HG03575 (cell line): ENCODE data around the gene TSPAN9.

Experiments
- ATAC-seq: cut with Tn5 transposase; IDR thresholded peaks from one replicate; pipeline ENCODE4 v1.9.1; 2021; ENCODE audit not compliant: unreplicated experiment, insufficient number of reproducible peaks, low FRiP score; ENCODE audit errors: extremely low read depth

The TSPAN9 gene, protein sequence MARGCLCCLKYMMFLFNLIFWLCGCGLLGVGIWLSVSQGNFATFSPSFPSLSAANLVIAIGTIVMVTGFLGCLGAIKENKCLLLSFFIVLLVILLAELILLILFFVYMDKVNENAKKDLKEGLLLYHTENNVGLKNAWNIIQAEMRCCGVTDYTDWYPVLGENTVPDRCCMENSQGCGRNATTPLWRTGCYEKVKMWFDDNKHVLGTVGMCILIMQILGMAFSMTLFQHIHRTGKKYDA

GRCh38 chr12:3076730-3077571 is at the start of gene TSPAN9:
Gene TSPAN9, plus strand, starts transcription at chr12:3077379. Its CDS starts 123,815 bp downstream, at chr12:3201194.
- ATAC-seq: no peak

- no peak for ATAC-seq
Measured at GRCh38 chr12:3028108-3028507, 49.1 kb upstream of the TSPAN9 start.

DNA sequence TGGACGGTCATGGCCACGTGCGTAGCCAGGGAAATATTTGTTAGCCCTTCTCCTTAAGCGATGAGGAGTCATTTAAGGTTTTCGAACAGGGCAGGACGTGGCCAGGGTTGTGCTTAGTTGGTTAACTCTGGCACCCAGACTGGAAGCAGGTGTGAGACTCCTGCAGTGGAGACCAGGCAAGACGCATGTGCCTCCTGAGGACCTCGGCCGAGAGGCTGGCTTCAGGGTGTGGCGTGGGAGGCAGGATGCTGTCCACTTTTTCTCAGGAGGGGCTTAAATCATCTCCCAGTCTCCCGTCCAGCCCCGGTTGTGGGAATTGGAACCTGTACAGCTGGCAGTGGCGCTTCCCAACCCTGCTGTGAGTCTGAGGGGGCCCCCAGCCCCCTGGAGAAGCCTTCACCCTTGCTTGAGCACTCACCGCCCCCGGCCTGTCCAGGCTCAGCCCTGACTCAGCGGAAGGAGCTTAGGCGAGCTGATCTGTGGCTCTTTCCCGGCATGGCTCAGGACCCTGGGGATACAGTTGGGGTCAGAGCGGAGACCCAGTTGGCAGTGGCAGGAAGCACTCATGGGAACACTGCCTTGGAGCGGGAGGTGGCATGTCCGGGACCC is 46.3 kb upstream of the TSPAN9 start:
- ATAC-seq: no peak

DNA sequence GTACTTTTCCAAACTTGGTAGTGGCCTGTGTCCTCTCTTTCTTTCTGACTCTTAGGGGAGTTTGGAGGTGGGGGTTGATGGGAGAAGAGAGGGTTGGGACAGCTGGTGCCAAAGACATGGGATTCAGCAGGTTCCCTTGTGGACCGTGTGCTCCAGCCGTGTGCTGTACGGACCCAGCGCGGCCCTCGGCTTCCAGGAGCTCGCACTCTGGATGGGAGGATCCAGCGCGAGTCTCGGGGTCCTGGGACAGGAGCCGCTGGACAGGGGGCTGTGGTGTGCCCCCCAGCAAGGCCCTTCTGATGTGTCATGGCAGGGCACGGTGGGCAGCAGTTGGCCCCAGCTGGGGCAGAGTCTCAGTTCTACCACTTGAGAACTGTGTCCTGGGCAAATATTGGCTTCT is 45.0 kb upstream of the TSPAN9 start:
- no peak for ATAC-seq

GRCh38 chr12:3032770-3033538 is 44.2 kb upstream of the TSPAN9 start:
- ATAC-seq: no peak

- ATAC-seq: no peak
Measured at GRCh38 chr12:3033539-3033867, 43.7 kb upstream of the TSPAN9 start.

GRCh38 chr12:3034067-3034750 is 43.0 kb upstream of the TSPAN9 start:
- ATAC-seq: no peak

GRCh38 chr12:3035171-3035570 is 42.0 kb upstream of the TSPAN9 start:
- no peak for ATAC-seq

DNA sequence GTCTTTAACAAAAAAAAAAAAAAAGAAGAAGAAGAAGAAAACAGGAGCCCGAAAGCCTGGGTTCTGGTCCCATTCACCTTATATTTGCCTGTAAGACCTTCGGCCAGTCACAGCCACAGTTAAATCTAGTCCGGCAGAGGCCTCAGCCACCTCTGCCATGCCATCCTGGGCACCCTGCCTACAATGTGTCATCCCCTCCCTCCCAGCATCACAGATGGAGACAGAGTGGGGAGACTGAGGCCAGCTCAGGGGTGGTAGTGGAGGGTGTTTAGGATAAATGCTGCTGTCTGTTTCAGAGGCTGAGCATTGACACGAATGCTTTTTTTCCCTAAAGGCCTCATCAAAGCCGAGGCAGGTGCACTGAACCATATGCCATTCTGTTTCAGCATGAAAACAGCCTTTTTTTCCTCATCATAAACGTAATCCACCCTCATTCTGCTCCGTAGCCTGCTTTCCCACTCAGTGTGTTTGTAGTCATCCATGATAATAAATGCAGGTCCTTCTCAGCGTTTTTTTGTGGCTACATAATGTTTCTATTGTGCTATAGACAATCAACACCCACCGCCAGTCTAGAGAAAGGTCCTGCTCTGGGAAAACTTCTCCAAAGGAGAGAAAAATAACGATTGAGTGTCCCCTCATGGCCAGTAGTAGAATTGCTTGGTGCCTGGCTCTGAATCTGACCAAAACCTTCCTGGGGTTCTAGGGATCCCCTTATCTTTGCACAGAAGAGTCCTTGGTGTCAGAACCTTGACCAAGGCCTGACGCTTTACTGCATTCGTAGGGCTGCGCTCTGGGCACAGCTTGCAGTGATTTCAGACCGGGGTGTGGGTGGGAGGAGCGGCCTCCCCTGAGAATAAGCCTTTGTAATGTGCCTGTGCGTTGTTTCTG is 41.1 kb upstream of the TSPAN9 start:
- ATAC-seq: no peak

DNA sequence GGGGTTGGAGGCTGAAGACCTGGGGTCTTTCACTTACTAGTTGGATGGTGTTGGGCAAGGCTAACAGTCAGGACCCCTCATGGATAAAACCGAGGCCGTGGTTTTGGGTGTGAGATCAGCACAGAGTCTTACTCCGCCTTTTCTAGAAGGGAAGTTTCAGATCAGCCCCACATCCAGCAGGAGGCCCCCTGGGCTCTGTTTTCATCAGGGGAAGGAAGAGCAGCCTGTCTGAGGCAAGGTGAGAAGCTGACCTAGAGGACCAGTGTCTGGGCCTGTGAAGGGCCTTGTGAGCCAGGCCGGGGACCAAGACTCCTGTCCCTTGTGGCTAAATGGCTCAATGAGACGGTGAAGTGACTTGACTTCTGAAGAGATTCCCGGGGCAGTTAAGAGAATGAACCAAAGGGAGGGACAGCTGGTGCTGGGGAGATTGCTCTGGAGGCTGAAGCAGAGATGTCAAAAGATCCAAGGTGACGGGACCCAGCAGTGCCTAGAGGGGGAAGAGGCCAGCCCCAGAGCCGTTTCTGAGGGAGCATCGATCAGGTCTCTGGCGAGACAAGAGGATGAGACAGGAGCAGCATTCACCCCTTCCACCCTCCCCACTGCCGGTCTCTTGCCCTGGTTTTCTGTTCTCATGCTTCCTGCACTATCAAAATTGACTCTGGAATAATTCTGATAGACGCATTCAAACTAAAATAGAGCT is 40.1 kb upstream of the TSPAN9 start:
- ATAC-seq: no peak

- ATAC-seq: no peak
Measured at GRCh38 chr12:3038166-3038565, 39.0 kb upstream of the TSPAN9 start.

GRCh38 chr12:3038926-3039510 is 38.2 kb upstream of the TSPAN9 start:
- ATAC-seq: no peak

GRCh38 chr12:3040026-3040656 is 37.0 kb upstream of the TSPAN9 start:
- ATAC-seq: no peak

GRCh38 chr12:3040663-3041544 is 36.3 kb upstream of the TSPAN9 start:
- ATAC-seq: no peak

DNA sequence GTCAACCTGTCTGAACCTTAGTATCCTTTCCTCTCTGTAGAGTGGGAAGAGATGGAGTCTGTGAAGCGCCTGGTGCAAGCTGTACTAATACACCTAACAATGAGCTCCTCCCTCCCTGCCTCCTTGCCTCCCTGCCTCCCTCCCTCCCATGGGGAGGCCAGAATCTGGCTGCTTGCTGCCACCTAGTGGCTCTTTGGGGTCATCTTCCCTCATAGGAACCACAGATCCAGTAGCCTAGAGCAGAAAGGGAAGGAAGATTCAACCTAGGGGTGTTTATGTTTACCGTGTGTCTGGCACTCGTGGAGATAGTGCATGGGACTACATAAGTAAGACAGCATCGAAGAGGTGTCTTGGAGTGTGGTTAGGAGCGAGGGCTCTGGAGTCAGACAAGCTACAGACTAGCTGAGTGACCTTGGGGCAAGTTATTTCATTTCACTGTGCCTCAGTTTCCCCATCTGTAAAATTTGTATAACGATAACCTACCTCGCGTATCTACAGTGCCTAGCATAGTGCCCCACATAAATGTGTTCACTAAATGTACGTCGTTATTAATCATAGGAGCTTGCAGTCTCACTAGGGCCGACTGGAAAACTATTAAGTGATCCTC is 35.5 kb upstream of the TSPAN9 start:
- ATAC-seq: no peak
